HFF-Myc (cell line): Measurements from ENCODE around the gene ZNF280B.

Experiments
- DNase-seq: peaks from one replicate; pipeline ENCODE4 v3.0.0-alpha.2; 2011; ENCODE audit warnings: low read depth; ENCODE audit errors: extremely low read depth
- H3K4me3 ChIP-seq: replicated peaks from 2 replicates; pipeline ENCODE4 v1.5.1; 2011; ENCODE audit warnings: low read depth, mild to moderate bottlenecking, control low read depth, low read length
- CTCF ChIP-seq: IDR thresholded peaks from 2 replicates; pipeline ENCODE4 v1.5.1; 2012; ENCODE audit warnings: mild to moderate bottlenecking, low read depth, low read length, control low read depth; ENCODE audit errors: missing control alignments

Gene ZNF280B

GRCh38 chr22:22464541-22465054, 43.9 kb downstream of the ZNF280B start:
- no peak for TF ChIP-seq CTCF
- DNase-seq, result no peak
- H3K4me3 ChIP-seq, result no peak overlapping the region

GRCh38 chr22:22463855-22464540, 44.5 kb downstream of the ZNF280B start:
- TF ChIP-seq CTCF, result peak; percentile 61
- peak; percentile 54 for DNase-seq
- H3K4me3 ChIP-seq, result no peak overlapping the region

DNA sequence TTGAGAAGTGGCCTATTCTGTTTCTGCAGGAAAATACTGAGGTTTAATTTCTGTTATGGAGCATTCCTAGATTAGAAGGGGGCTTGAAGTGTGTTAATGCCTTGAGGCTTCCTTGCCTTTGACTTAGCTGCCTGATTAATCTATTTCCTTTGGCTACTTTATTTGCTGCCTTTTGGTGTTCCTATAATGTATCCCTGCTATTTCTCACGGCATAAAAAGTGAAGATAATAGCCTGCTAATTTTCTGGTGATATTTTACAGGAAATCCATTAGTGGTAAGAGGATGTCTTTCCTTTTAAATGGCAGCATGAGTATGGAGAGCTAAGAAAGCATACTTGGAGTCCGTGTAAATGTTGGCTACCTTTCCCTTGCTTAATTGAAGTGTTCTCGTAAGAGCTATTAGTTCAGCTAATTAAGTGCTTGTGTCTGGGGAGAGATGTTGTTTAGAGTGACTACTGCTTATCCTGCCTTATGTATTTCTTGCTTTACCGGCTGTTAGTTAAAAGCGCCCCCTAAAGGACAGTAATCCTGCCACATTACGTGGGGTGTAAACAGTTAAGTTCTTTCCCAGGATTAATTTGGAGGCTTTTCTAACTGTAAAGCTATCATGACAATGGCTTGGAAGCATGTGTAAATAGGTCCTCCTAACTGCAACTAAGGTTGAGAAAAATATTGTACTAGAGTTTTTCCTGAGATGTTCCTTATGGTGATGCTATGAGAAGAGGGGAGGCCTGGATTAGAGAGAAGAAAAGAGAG, 45.6 kb downstream of the ZNF280B start:
- DNase-seq, result no peak
- peak; percentile 42 for TF ChIP-seq CTCF
- no peak overlapping the region for H3K4me3 ChIP-seq

DNA sequence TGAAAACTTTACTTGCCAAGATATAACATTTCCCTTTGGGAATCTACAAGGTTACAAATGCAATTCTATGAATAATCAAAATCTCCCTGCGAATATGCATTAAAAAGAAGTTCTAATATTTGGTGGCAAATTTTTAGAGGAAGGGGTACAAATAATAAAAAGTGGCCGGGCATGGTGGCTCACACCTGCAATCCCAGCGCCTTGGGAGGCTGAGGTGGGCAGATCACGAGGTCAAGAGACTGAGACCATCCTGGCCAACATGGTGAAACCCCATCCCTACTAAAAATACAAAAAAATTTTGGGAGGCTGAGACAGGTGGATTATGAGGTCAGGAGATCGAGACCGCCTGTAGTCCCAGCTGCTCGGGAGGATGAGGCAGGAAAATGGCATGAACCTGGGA, 47.0 kb downstream of the ZNF280B start:
- DNase-seq, result no peak
- no peak for TF ChIP-seq CTCF
- H3K4me3 ChIP-seq, result no peak overlapping the region

GRCh38 chr22:22461111-22461510, 47.4 kb downstream of the ZNF280B start:
- no peak overlapping the region for H3K4me3 ChIP-seq
- no peak for TF ChIP-seq CTCF
- DNase-seq, result no peak

- no peak for TF ChIP-seq CTCF
- DNase-seq, result no peak
- H3K4me3 ChIP-seq, result no peak overlapping the region
Observed at GRCh38 chr22:22460635-22461034, 47.9 kb downstream of the ZNF280B start.
